ENCODE measurements around the gene HNRNPM.
A peak's percentile ranks its signal among the peaks of the same experiment; 100 is the strongest.

The HNRNPM gene

DNA sequence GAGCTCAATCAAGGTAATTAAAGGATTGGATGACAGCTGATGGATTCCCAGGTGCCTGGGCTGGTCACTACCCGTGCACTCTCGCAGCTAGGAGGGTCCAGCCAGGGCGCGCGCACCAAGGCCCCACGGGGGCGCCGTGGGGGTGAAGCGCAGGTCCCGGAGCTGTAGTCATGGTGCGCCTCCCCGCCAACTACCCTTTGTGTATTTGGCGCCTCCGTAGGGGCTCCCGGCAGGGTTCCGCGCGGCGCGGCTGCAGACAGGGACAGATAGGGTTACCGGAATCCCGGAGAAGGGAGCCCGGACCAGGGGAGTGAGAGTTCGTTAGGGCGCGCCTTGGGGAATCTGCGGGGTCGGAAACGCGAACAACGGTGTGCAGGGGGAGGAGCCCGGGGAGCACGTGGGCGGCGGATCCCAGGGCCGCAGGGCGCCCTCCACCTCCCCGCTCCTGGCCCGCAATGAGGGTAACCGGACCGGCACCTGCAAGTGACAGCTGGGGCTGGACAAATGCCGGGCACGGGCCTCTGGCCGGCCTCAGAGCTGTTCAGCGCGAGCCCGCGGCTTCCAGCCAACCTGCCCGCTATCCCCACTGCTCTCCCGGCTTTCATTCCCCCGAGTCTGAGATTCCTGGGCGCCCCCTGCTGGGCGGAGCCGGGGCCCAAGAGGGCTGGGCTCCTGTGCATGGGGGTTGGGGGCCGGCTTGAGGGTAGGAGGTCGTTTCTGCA lies 61.1 kb downstream of the HNRNPM start:
- TF ChIP-seq ZFX (IDR thresholded peaks at IDR 0.05) = 0 out of 2 replicates have a peak, but pooled peaks have one; percentile 24
- peak; percentile 93 for TF ChIP-seq CTCF (conservative IDR thresholded peaks at IDR 0.05)
- peak overlapping the region; percentile 59 for H3K27ac ChIP-seq

GRCh38 chr19:8506402-8506957 lies 61.7 kb downstream of the HNRNPM start:
- H3K27ac ChIP-seq = peak overlapping the region; percentile 59
- peak; percentile 72; the same call in 1 of the 2 replicates for TF ChIP-seq CTCF (conservative IDR thresholded peaks at IDR 0.05)
- TF ChIP-seq ZFX (IDR thresholded peaks at IDR 0.05) = 0 out of 2 replicates have a peak, but pooled peaks have one; percentile 4

DNA sequence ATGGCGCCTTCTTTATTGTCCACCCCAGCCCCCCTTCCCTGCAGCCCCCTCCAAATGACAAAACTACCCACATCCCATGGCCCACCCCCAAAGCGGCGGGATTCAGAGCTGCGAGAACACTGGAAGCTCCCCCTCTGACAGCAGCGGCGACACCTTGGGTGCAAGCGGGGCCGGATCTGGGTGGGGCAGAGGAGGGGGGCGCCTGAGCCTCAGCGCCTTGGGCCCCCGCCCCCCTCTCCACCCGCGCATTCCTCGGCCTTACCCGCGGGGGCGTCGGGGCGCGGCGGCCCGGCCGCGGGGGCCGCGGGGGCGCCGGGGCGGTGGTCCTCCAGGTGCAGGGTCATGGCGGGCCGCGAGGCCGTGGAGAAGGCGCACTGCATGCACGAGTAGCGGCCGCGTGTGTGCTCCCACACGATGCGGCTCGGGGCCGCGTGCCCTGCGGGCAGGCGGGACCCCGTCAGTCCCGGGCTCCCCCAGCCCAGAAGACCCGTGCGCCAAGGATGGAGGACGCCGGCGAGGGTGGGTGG lies 65.9 kb downstream of the HNRNPM start:
- TF ChIP-seq ZFX (IDR thresholded peaks at IDR 0.05) (no peak), CTCF (conservative IDR thresholded peaks at IDR 0.05) (no peak)
- no peak overlapping the region for H3K27ac ChIP-seq

GRCh38 chr19:8511573-8512101 lies 66.9 kb downstream of the HNRNPM start:
- TF ChIP-seq CTCF (conservative IDR thresholded peaks at IDR 0.05) = no peak
- no peak for TF ChIP-seq ZFX (IDR thresholded peaks at IDR 0.05)
- no peak overlapping the region; the same call in 1 of the 2 replicates for H3K27ac ChIP-seq

DNA sequence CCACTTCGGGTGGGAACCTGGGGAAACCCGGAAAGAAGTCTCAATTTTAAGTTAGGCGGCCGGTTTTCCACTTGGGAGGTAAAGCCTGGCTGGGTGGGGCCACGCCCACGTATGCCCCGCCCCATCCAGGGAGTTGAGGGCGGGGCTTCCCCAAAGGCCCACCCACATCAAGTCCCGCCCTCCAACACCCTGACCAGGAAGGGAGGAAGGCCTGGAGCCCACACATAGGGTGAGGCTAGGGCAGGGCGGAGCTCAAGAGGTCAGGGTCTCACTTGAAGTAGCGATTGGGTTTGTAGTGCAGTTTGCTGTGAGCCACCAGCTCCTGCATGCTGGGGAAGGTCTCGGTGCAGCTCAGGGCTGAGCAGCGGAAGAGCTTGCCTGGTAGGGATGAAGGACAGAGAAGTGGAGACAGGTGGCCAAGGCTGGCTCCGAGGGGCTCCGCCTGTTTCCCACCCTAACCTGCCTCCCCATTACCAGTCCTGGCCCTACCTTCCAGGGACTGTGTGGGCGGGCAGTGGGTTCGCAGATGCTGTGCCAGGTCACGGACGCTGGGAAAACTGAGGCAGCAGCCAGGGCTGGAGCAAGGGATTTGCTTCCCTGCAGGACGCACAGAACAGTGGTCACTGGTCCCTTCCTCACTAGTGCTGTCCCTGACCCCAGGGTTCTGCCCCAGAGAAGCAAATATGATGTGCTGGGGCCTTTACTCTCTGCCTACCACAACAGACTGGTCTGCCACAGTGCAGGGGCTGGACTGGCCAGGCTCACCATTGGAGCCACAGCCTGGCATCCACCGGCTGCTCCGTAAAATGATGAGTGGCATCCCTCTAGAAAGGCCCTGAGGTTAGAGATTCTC lies 67.6 kb downstream of the HNRNPM start:
- H3K27ac ChIP-seq = peak overlapping the region; percentile 89
- TF ChIP-seq CTCF (conservative IDR thresholded peaks at IDR 0.05) (no peak), ZFX (IDR thresholded peaks at IDR 0.05) (no peak)

DNA sequence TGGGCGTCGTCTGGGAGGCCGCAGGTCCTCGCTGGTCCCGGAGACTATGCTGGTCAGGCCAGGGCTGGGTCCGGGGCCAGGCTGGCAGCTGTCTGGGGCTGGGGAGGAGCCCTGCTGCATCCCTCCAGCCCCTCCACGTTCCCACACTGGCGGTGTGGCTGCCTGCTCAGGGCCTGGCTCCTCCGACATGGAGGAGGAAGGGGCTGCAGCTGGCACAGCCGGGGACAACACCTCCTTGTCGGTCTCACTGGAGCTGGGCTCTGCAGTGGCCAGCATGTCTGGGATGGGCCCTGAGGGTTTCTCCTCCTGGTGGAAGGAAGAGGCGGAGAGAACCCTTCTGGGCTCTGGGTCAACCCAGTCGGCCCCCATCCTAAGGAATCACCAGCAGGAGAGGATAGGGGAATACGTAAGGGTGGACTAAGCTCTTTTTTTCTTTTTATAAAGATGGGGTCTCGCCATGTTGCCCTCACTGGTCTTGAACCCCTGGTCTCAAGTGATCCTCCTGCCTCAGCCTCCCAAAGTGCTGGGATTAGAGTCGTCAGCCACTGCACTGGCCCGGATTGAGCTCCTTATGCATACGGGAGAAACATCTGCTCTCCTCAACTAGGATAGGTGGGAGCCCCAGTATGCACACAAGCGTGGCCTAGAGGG lies 68.4 kb downstream of the HNRNPM start:
- H3K27ac ChIP-seq = peak overlapping the region; percentile 89
- no peak for TF ChIP-seq CTCF (conservative IDR thresholded peaks at IDR 0.05)
- TF ChIP-seq ZFX (IDR thresholded peaks at IDR 0.05) = no peak

Measured in C4-2B (cell line).